RPMI7951 (cell line): Measurements from ENCODE around the gene KCNJ3. TPM values are rescaled to one million over a fixed set of nuclear protein-coding genes. Genes with fewer than 3 reads are reported as not detected.

Experiments
- DNase-seq: peaks from one replicate; pipeline ENCODE4 v3.0.0-alpha.2; 2012; ENCODE audit warnings: low read depth
- total RNA-seq: library from RNA; depleted of rRNA; stranded (reverse); fragments of >200 nt; shearing (Covaris generic); gene quantifications from 2 replicates; pipeline ENCODE4 v1.2.3, GENCODE V29; 2014; rRNA removed

Gene KCNJ3
- not detected in 2 replicates for total RNA-seq

GRCh38 chr2:154698296-154698720 is at the start of gene KCNJ3:
TSS of gene KCNJ3 (plus strand) at chr2:154698695. CDS start at chr2:154698776, 81 bp downstream.
- DNase-seq, result no peak

GRCh38 chr2:154655499-154655898 is 43.0 kb upstream of the KCNJ3 start:
- no peak for DNase-seq

DNA sequence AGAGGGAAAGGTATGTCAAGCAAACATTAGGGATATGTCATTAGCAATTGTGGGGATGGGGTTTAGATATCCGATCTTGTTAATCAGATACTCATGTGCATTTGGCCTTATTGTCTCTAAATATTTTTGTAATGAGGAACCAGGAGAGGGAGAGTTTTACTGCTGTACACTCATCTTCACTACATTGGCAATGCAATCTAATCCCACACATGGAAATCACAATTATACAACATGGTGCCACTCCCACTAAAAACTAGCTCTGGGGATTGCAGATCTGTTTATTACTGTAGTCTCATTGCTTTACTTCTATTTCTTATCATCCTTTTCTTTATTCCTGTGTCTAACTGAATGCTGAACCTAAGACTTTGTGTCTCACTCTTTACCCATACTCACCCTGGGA is 39.6 kb upstream of the KCNJ3 start:
- DNase-seq, result no peak

GRCh38 chr2:154664248-154664647 is 34.2 kb upstream of the KCNJ3 start:
- DNase-seq, result no peak

DNA sequence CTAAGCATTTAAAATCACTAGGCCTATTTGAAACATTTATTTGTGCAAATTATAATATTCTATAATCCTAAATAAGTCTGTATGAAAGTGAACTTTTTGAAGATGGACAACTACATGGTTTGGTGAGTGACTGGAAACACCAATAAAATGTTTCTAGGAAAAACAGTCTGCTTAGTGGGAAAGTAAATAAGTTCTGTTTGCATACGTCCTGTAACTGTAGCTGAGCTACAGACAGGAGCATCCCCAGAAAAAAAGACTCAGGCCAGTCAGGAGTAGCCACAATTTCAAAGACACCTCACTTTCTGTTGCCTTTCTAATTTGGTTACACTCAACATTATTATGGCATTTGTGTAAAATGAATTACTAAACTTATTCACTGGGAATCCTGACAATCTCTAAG is 28.4 kb upstream of the KCNJ3 start:
- no peak for DNase-seq

DNA sequence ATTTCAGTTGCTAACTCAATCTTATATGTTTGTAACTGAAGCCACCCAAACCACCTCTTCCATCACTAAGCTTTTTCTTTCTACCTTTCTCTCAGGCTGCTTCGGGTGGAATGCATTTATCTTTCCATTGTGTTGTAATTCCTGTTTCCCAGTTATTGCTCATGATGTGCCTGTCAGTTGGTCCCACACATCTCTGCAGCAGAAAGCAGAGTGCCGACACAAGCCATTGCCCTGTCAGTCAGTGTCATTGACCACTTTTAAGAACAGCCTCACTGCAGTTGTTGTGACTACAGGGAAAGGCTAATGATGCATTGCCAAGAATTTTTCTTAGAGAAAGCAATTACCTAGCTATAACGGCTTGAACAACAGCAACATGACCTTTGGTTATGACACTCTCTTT is 24.8 kb upstream of the KCNJ3 start:
- DNase-seq, result no peak

- DNase-seq, result no peak
Measured at GRCh38 chr2:154677401-154677800, 21.1 kb upstream of the KCNJ3 start.

DNA sequence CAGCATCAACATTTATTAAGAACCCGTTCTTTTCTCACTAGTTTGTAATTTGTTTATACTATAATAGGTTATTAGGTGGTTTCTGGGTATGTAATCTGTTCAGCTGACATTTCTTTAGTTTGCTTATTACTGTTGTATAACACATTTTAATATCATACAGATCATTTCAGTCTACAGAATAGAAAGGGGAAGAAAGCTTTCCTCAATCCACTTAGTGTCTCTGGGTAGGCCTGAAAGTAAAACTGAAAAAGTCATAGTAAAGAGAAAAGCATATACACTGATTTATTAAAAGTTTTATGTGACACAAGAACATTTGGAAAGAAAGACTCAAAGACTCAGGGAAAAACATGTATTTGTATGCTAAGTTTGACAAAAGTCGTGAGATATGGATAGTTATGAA is 16.8 kb upstream of the KCNJ3 start:
- no peak for DNase-seq

DNA sequence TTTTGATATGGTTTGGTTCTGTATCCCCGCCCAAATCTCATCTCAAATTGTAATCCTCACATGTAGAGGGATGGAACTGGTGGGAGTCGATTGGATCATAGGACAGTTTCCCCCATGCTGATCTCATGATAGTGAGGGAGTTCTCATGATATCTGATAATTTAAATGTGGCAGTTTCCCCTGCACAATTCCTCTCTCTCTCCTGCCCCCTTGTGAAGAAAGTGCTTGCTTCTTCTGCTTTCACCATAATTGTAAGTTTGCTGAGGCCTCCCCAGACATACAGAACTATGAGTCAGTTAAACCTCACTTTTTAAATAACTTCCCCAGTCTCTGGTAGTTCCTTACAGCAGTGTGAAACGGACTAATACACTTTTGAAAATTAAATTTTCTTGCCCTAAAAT is 12.3 kb upstream of the KCNJ3 start:
- DNase-seq, result no peak

DNA sequence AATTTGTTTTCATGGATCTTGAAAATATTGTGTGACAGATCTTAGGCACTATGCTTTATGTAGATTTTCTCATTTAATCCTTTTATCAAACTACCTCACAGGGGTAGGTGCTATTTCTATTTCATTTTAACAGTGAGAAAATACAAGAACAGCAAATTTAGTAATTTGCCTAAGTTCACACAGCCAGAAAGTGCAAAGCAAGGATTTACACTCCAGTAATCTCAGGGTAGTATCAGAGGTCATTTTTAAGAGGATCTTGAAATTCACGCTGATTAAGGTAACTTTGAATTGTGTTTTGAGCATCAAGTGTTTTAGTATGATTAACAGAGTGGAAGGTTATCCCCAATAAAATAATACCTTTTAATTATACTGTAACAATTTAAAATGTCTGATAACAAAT is 10.1 kb upstream of the KCNJ3 start:
- no peak for DNase-seq

DNA sequence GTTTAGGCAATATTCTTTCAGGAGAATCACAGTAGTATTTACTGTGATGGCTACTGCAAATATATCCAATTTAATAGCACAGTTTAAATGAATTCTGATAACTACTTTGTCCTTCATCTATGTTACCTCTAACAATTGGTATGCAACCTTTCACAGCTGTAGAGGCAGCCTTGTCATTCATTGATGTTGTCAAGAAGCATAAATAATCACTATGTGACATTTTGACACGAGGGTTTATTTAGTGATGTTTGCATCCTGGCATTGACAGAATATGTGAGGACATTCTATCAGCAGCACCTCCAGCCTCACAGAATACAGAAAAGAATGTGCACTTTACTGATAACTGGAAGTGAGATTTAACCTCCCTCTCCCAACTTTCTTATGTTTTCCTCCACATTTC is 9.3 kb upstream of the KCNJ3 start:
- no peak for DNase-seq

GRCh38 chr2:154692927-154693326 is 5.6 kb upstream of the KCNJ3 start:
- DNase-seq, result no peak

- no peak for DNase-seq
Measured at GRCh38 chr2:154693741-154694340, 4.7 kb upstream of the KCNJ3 start.

DNA sequence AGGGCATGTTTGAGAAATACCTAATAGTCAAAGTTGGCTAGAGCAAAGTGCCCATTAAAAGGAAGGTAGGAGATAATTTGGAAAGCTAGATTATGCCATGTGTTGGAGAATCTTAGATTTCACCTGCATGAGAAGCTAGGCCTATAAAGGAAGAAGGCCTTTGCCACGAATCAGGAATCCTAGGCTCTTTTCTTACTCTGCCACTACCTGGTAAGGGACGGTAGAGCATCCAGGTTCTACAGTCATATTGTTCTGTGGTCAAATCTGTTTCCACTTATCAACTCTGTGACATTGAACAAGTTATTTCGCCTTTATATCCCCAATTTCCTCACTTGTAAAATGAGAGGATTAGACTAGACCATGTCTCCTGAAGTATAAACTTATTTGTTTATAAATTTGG is 3.6 kb upstream of the KCNJ3 start:
- no peak for DNase-seq

- no peak for DNase-seq
Measured at GRCh38 chr2:154696369-154696768, 2.1 kb upstream of the KCNJ3 start.

- no peak for DNase-seq
Measured at GRCh38 chr2:154696810-154697417, 1.6 kb upstream of the KCNJ3 start.

GRCh38 chr2:154697418-154698252 is 860 bp upstream of the KCNJ3 start:
- no peak for DNase-seq

- no peak for DNase-seq
Measured at GRCh38 chr2:154698721-154699574, 453 bp downstream of the KCNJ3 start.

GRCh38 chr2:154699575-154699930 is 1.1 kb downstream of the KCNJ3 start:
- DNase-seq, result no peak

DNA sequence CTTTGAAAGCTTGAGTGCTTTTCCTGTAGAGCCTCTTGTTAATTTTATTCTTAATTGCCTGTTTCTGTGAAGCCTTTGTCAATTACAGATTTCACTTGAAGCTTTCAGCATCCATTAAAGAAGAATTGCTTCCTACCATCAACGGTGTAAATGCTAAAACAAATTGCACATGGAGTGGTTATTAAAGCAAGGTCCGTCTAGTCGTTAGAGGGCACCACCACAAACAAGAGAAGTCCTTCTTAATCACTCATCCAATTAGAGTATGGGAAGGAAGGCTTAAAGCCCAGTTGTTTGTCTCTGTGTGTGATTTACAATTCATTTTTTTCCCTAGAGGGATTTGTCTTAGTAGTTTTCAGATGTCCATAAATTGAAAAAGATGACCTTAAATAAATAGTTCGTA is 1.6 kb downstream of the KCNJ3 start:
- no peak for DNase-seq

DNA sequence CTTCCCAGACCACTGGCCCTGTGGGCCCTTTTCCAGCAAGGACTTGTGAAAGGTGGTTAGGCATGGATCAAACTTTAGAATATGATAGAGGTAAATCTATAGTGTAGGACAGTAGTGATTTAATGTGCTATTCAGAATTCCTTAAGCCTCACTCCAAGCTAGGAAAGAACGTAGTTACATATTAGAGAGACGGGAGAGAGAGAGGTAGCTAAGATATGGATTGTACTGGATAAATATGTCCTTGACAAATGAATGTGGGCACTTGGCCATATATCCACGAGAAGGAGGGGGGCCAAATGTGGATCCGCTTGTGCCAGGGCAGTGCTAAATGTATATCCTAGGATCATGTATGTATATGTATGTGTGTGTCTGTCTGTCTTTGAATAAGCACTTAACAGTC is 6.5 kb downstream of the KCNJ3 start:
- no peak for DNase-seq

DNA sequence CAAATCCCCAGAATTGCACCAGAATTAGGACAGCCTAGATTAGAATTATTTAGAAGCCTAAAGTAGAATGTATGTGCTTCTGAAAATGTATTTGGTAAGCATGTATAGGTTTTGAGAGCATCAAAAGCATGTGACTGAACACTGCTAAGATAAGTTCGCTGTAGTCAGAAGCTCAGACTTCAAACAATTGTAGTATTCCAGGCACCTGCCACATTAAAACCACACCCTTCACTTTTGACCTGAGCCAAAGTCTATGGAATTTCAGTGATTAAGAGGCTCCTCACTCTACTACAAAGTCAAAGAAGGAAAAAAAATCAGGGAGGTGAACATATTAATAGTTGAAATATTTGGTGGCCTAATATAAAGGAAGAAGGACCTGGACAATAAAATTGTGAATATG is 8.2 kb downstream of the KCNJ3 start:
- no peak for DNase-seq
